ENCODE results near the gene GRID1.
"Not testable (repeated sequence)": the region's sequence is repeated elsewhere in the genome, so short reads cannot be mapped to it uniquely, and the experiment has no call there.

The GRID1 gene

DNA sequence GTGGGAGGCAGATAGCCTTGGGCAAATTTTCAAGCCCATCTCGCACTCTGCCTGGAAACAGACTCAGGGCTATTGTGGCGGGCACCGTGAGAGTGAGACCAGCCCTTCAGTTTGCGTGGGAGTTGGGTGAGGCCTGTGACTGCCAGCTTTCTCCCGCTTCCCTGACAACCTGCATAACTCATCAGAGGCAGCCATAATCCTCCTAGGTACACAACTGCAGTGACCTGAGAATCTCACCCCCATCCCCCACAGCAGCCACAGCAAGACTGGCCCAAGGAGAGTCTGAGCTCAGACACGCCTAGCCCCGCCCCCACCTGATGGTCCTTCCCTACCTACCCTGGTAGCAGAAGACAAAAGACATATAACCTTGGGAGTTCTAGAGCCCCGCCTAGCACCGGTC is 275.4 kb downstream of the GRID1 start:
- DNase-seq: no peak

- no peak for DNase-seq
Measured at GRCh38 chr10:86090807-86091206, 275.8 kb downstream of the GRID1 start.

DNA sequence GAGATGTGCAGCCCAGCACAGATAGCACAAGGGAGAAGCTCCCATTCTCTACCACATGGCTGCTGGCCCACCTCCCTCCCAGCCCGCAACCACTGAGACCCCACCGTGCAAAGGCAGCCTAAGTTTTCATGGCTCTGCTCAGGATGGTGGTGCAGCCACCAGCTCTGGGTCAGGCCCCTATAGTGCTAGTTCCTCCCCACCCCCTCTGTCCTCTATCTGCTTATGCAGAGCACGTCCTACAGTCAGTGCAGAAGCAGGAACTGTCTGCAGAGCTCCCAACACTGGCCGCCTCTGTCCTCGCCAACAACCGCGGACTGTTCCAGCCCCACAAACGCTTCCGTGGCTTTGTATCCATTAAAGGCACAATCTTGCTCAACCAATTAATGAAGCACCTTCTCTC is 278.9 kb downstream of the GRID1 start:
- DNase-seq: no peak

DNA sequence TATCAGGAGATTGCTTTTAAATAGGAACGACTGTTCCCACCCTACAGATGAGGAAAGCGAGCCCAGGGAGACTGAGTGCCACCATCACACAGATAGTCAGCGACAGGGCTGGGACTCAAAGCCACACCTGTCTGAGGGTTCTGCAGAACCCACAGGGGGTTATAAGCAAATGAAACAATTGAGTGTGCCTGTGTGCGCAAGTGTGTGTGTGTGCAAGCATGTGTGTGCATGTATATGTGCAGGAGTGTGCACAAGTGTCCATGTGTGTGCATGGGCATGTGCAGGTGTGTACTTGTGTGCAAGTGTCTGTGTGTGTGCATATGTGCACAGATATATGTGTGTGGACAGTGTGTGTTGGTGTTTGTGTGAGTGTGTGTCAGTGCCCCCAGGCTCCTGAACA is 280.2 kb downstream of the GRID1 start:
- DNase-seq: no peak

DNA sequence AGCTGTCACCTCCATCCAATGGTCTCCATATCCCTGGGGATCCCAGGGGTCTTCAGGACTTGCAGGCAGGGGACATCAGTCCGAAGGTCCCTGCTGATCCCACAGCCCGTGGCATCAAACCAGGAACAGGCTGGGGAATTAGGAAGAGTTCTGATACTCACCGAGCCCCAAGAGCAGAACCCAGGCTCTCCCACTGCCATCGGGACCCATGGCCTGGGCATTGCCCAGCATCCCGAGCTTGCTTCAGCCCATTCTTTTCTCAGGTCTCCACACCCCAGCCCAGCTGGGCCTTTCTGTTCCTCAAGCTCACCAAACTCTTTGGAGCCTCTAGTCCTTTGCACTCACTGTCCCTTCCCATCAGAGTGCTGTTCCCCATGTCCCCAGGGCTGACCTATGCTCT is 280.9 kb downstream of the GRID1 start:
- DNase-seq: no peak

DNA sequence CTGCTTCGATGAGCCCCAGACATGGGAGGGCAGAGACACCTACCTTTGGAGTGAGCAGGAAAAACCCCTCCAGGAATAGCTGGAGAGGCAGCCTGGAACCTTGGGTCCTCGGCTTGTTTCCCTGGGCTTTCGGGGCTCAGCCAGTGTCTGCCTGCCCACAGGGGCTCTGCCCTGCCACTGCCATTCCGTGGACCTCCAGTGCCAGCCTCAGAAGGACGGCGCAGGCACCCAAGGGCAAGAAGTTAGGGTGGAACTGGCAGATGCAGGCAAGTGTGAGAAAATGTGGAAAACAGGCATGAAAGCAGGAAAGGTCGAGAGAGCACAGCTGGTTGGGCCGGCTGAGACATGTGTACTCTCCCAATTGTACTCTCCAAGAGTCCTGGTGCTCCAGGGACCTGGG is 281.5 kb downstream of the GRID1 start:
- DNase-seq: no peak

- DNase-seq: no peak
Measured at GRCh38 chr10:86084585-86084984, 282.0 kb downstream of the GRID1 start.

- no peak for DNase-seq
Measured at GRCh38 chr10:86083664-86084175, 282.9 kb downstream of the GRID1 start.

- no peak for DNase-seq
Measured at GRCh38 chr10:86083206-86083605, 283.4 kb downstream of the GRID1 start.

DNA sequence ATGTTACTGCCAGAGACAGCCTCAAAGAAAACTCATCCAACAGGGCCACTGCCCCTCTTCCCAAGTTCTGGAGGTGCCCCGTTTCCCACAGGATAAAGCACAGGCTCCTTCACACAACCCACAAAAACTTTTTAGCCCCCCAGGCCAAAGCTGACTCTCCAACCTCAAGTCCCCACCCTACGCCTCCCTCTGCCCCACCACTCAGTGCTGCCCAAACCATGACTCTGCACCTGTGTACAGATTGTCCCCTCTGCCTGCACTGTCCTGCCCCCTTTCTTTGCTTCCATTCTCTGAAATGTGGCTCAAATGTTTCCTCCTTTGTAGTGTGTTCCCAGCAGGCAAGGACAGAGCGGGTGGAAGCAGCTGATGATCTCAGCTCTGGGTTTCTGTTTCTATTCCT is 284.0 kb downstream of the GRID1 start:
- DNase-seq: no peak

DNA sequence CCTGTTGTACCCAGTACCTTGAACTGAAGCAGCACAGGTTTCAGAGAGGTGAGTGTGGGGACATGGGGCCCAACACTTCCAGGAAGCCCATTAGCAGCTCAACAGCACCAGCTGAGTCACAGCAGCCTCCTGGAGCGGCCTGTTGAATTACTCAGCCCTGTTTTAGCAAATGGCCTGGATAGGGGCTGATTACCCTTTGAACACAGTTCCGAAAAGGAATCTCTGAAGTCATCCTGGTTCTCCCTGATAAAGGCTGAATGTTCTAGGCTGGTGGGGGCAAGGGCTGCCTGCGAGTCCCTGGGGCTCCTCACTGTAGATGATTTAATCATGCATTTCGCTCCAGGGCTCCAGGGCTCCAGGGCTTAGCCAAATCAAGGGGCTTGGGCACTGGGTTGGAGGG is 287.5 kb downstream of the GRID1 start:
- no peak for DNase-seq

GRCh38 chr10:86078639-86079035 is 288.0 kb downstream of the GRID1 start:
- no peak for DNase-seq

GRCh38 chr10:86077871-86078638 is 288.5 kb downstream of the GRID1 start:
- no peak for DNase-seq

DNA sequence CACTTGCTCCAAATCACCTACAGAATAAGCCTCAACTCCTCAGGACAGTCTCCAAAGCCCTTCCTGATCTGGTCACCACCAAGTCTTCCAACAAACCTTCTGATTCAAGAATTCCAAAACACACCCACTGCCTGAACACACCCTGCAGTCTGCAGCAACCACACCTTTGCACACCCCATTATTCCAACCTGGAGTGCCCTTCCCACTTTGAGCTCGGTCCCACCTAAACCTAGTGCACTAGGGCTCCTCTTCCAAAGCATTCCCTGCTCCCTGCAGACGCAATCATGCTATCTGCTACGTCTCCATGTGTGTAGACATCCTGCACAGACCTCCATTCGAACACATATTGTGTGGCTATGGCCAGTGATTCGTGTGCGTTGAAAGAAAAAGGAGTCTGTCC is 289.3 kb downstream of the GRID1 start:
- no peak for DNase-seq

GRCh38 chr10:86076497-86076896 is 290.1 kb downstream of the GRID1 start:
- DNase-seq: not testable (repeated sequence)

DNA sequence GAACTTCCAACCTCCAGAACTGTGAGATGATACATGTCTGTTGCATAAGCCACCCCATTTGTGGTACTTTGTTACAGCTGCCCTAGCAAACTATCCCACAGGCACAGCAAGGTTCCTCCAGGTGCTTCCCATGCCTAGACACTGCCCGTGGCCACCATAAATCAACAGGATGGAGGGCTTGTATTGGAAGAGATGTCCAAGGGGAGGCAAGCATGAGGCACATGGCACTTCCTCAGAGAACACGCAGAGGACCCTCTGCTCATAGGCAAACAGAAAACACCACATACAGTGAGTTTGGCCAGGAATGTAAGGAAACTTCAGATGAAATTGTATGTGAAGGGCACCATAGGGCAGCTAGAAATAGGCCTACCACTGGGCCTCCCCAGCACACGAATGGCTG is 291.1 kb downstream of the GRID1 start:
- no peak for DNase-seq

- no peak for DNase-seq
Measured at GRCh38 chr10:86074294-86074693, 292.3 kb downstream of the GRID1 start.

DNA sequence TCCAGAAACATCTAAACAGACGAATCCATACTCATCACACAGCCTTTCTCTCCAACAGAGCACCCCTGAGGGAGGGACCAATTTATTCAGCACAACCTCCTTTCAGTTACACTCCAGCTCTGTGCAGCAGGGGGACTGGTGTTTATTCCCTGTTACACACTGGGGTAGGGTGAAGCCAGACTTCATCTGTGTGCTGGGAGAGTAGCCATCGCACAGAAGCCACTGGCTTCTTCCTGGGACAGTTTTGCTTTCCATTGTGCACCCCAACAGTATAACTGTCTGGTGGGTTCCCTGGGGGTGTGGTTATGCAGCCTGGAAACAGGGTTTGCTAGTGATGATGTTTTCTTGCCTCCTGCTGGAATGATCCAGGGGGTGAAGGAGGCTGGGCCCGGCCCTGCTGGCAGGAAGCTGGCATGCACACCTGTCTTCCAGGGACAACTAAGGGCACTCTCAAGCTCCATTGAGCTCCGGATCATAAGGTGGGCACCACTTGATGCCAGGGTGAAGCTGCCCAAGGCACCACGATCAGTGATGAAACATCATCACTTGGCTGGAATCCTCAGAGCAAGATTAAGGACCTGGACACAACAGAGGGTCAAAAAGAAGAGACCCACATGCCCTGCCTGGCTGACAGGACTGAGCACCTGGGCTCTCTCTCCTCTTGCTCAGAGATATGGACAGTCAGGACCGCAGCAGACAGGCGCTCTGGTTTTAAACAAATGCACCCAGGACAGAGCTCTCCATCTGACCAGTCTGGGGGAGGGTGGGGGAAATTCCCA is 293.2 kb downstream of the GRID1 start:
- DNase-seq: no peak

DNA sequence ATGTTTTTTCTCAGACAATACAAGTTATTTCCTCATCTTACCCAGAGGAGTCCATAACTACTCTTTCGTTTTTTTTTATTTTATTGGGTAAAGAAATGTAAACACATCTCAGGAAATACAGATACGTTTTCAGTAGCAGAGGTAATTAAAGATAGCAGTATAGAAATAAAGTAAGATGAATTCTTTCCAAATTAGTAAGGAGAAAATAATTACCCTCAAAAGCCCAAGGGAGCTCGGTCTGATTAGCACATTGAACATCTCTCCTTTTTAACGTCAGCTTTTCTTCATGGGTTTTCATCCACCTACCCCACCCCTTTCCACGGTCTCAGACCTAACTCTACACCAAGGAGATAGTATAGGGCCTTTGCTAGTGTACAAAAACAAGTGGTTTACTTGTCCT is 294.2 kb downstream of the GRID1 start:
- no peak for DNase-seq

GRCh38 chr10:86071758-86072157 is 294.8 kb downstream of the GRID1 start:
- no peak for DNase-seq

GRCh38 chr10:86071145-86071544 is 295.4 kb downstream of the GRID1 start:
- DNase-seq: no peak

- no peak for DNase-seq
Measured at GRCh38 chr10:86070278-86070677, 296.3 kb downstream of the GRID1 start.

GRCh38 chr10:86068231-86069054 is 298.2 kb downstream of the GRID1 start:
- DNase-seq: no peak
